AG04450 (cell line): Measurements from ENCODE around the gene SV2C. TPM values are rescaled to one million over a fixed set of nuclear protein-coding genes. Genes with fewer than 3 reads are reported as not detected.

Experiments used
- CTCF ChIA-PET: fragments of 300-600, 350-600 bp; formaldehyde crosslinking; extraction: SDS; loops from one replicate; lab custom pipeline; 2022; ENCODE audit warnings: antibody characterized with exemption, inconsistent platforms; lab: Charles Lee
- POLR2A ChIA-PET: fragments of 350-600 bp; formaldehyde crosslinking; extraction: SDS; loops from one replicate; lab custom pipeline; 2021; ENCODE audit warnings: antibody characterized with exemption, inconsistent platforms; lab: Yijun Ruan, JAX
- DNase-seq: peaks from one replicate; pipeline ENCODE4 v3.0.0-alpha.2; 2011; ENCODE audit warnings: low read depth, low spot score
- H3K27ac ChIP-seq: one replicate; pipeline ENCODE4 v1.5.1; 2012; ENCODE audit warnings: low read depth, low read length, control low read depth
- H3K27me3 ChIP-seq: one replicate; pipeline ENCODE4 v1.6.0; 2012; ENCODE audit warnings: low read length; ENCODE audit not compliant: control insufficient read depth, insufficient read depth
- H3K4me3 ChIP-seq: 2 replicates; pipeline ENCODE4 v1.5.1; 2011; ENCODE audit warnings: mild to moderate bottlenecking, low read depth, low read length, control low read depth
- H3K9me3 ChIP-seq: 2 replicates; pipeline ENCODE4 v1.5.1; 2012; ENCODE audit warnings: low read length; ENCODE audit not compliant: control insufficient read depth, insufficient read depth
- polyA plus RNA-seq: library from polyadenylated mRNA; depleted of rRNA; stranded (reverse); fragments of >200 nt; gene quantifications from 2 replicates; pipeline ENCODE4 v1.2.3, GENCODE V29; 2011
- TF ChIP-seq, protein P1 (sequence below): IDR thresholded peaks from 2 replicates; pipeline ENCODE4 v1.5.1; 2011; ENCODE audit warnings: low read depth, low read length, control low read depth, inconsistent platforms

Gene SV2C
- polyA plus RNA-seq, 1 experiment: not detected

GRCh38 chr5:76114179-76114851, 31.1 kb downstream of the SV2C start:
- Histone ChIP-seq H3K27me3 (no peaks in the 10 kb centered on the region), H3K4me3 (no peak overlapping the region), H3K9me3 (no peaks in the 10 kb centered on the region; the same call in 1 of the 2 replicates), H3K27ac (no peak overlapping the region)
- CTCF ChIA-PET: no interaction called here
- POLR2A ChIA-PET: no interaction called here
- TF ChIP-seq, protein P1, sequence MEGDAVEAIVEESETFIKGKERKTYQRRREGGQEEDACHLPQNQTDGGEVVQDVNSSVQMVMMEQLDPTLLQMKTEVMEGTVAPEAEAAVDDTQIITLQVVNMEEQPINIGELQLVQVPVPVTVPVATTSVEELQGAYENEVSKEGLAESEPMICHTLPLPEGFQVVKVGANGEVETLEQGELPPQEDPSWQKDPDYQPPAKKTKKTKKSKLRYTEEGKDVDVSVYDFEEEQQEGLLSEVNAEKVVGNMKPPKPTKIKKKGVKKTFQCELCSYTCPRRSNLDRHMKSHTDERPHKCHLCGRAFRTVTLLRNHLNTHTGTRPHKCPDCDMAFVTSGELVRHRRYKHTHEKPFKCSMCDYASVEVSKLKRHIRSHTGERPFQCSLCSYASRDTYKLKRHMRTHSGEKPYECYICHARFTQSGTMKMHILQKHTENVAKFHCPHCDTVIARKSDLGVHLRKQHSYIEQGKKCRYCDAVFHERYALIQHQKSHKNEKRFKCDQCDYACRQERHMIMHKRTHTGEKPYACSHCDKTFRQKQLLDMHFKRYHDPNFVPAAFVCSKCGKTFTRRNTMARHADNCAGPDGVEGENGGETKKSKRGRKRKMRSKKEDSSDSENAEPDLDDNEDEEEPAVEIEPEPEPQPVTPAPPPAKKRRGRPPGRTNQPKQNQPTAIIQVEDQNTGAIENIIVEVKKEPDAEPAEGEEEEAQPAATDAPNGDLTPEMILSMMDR: no peak
- DNase-seq: no peak

GRCh38 chr5:76125346-76125745, 42.2 kb downstream of the SV2C start:
- CTCF ChIA-PET: no interaction called here
- TF ChIP-seq, protein P1: no peak

GRCh38 chr5:76125888-76126287, 42.7 kb downstream of the SV2C start:
- TF ChIP-seq, protein P1: no peak
- Histone ChIP-seq H3K27me3 (no peaks in the 10 kb centered on the region), H3K9me3 (no peaks in the 10 kb centered on the region), H3K4me3 (no peak overlapping the region), H3K27ac (no peak overlapping the region)
- CTCF ChIA-PET: no interaction called here
- no peak for DNase-seq
- POLR2A ChIA-PET: no interaction called here

More at GRCh38 chr5:76125346-76125745, 42.2 kb downstream of the SV2C start:
- Histone ChIP-seq H3K9me3 (no peaks in the 10 kb centered on the region), H3K27me3 (no peaks in the 10 kb centered on the region), H3K4me3 (no peak overlapping the region), H3K27ac (no peak overlapping the region)
- POLR2A ChIA-PET: no interaction called here
- DNase-seq: no peak

GRCh38 chr5:76134003-76134402, 50.8 kb downstream of the SV2C start:
- Histone ChIP-seq H3K4me3 (no peak overlapping the region), H3K27ac (no peak overlapping the region), H3K27me3 (no peaks in the 10 kb centered on the region), H3K9me3 (no peaks in the 10 kb centered on the region)
- POLR2A ChIA-PET: no interaction called here
- CTCF ChIA-PET: no interaction called here
- TF ChIP-seq, protein P1: no peak
- DNase-seq: no peak

DNA sequence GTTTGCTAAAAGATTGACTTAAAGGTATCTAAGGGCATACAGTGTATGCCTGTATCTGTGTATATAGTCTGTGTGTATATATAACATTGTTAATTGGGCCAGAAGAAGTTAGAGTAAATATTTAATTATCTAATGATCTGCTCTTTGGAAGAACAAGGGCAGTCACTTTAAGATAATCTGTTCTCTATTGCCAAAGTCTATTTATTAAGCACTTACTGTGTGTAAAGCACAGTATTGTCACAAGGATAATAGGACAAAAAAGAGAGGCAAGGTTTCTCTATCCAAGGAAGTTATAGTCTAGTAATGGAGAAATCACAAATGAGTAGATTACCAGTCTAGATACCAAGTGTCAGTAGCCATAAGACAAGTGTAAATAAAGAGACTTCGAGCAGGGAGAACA, 51.5 kb downstream of the SV2C start:
- DNase-seq: no peak
- Histone ChIP-seq H3K9me3 (no peaks in the 10 kb centered on the region), H3K27ac (no peak overlapping the region), H3K27me3 (no peaks in the 10 kb centered on the region), H3K4me3 (no peak overlapping the region)
- ChIA-PET POLR2A (no interaction called here), CTCF (no interaction called here)
- TF ChIP-seq, protein P1: no peak
